MM.1S (cell line): ENCODE data around the gene VPS35L.

ENCODE experiments used
- DNase-seq: peaks from one replicate; pipeline ENCODE4 v3.0.0-alpha.2; 2015
- H2AFZ ChIP-seq: fragments of 300-600 bp; sonication (generic); 2 replicates; pipeline ENCODE4 v1.6.0; 2016; ENCODE audit warnings: antibody characterized with exemption, low read length
- H3F3A ChIP-seq: fragments of 300-600 bp; sonication (generic); 2 replicates; pipeline ENCODE4 v1.6.1; 2016; ENCODE audit warnings: mild to moderate bottlenecking, antibody characterized with exemption, low read length, moderate library complexity, mixed read lengths; ENCODE audit not compliant: insufficient read depth
- H3K27ac ChIP-seq: fragments of 300-600 bp; sonication (generic); 2 replicates; pipeline ENCODE4 v1.5.1; 2016; ENCODE audit warnings: mild to moderate bottlenecking, low read length
- H3K27me3 ChIP-seq: fragments of 300-600 bp; sonication (generic); replicated peaks from 2 replicates; pipeline ENCODE4 v1.6.0; 2016; ENCODE audit warnings: low read length; ENCODE audit not compliant: insufficient read depth
- H3K36me3 ChIP-seq: fragments of 300-600 bp; sonication (generic); replicated peaks from 2 replicates; pipeline ENCODE4 v1.6.1; 2016; ENCODE audit warnings: mild to moderate bottlenecking, low read length, mixed read lengths; ENCODE audit not compliant: insufficient read depth
- H3K4me1 ChIP-seq: fragments of 300-600 bp; sonication (generic); 2 replicates; pipeline ENCODE4 v1.6.1; 2016; ENCODE audit warnings: low read length, mixed read lengths
- H3K4me2 ChIP-seq: fragments of 300-600 bp; sonication (generic); 2 replicates; pipeline ENCODE4 v1.6.0; 2016; ENCODE audit warnings: low read depth, low read length
- H3K4me3 ChIP-seq: fragments of 300-600 bp; sonication (generic); 2 replicates; pipeline ENCODE4 v1.5.1; 2016; ENCODE audit warnings: low read length, mixed read lengths
- H3K79me2 ChIP-seq: fragments of 300-600 bp; sonication (generic); 2 replicates; pipeline ENCODE4 v1.6.1; 2016; ENCODE audit warnings: mixed run types, low read length, mixed read lengths
- H3K9ac ChIP-seq: fragments of 300-600 bp; sonication (generic); 2 replicates; pipeline ENCODE4 v1.6.1; 2016; ENCODE audit warnings: low read length, mixed read lengths
- H3K9me2 ChIP-seq: fragments of 300-600 bp; sonication (generic); replicated peaks from 2 replicates; pipeline ENCODE4 v1.6.1; 2016; ENCODE audit warnings: mild to moderate bottlenecking, low read length, mixed read lengths; ENCODE audit not compliant: insufficient read depth
- H3K9me3 ChIP-seq: fragments of 300-600 bp; sonication (generic); replicated peaks from 2 replicates; pipeline ENCODE4 v1.6.1; 2016; ENCODE audit warnings: mild to moderate bottlenecking, low read length, mixed read lengths; ENCODE audit not compliant: insufficient read depth
- H4K20me1 ChIP-seq: fragments of 300-600 bp; sonication (generic); 2 replicates; pipeline ENCODE4 v1.6.1; 2016; ENCODE audit warnings: mild to moderate bottlenecking, low read length, moderate library complexity, mixed read lengths; ENCODE audit not compliant: insufficient read depth
- CTCF ChIP-seq: fragments of 300-600 bp; sonication (generic); IDR thresholded peaks from 2 replicates; pipeline ENCODE4 v1.5.1; 2016; ENCODE audit warnings: antibody characterized with exemption, low read length, mixed read lengths
- EZH2 ChIP-seq: fragments of 300-600 bp; sonication (generic); optimal IDR thresholded peaks from 2 replicates; pipeline ENCODE3; 2017; ENCODE audit warnings: low read depth, mild to moderate bottlenecking, antibody characterized with exemption, low read length, mixed read lengths
- EZH2phosphoT487 ChIP-seq: fragments of 300-600 bp; sonication (generic); IDR thresholded peaks from 2 replicates; pipeline ENCODE4 v1.6.1; 2018; ENCODE audit warnings: antibody characterized with exemption, low read length

The VPS35L gene

DNA sequence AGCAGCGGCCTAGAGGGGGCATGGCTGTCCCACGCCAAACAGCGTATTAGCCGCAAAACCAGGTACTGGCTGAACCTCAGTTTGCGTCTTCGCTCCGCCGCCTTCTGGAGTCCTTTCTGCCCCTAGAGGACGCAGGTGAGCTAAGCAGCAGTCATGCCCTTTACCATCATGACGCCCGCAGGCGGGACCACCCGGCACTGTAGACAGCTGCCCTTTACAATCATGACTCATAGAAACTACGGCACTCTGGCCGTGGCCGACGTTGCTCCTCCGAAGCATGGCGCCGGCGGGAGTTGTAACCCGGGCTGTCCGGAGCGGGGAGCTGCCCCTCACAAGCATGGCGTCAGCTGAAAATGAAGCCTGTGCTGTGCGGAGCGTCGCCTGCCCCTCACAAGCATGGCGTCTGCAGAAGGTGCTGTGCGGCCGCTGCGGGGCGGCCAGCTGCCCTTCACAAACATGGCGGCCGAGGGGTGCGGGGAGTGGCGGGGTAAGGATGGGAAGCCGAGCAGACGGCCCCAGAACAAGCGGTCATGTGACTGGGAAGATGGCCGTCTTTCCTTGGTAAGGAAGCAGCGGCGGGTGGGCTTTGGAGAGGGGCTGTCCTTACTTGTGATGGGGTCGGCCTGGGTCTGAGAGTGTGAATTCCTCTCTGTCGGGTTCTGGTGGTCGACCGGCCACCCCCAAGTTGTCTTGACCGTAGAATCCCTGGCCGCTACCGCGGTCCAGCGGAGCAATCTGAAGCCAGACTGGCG lies at the start of gene VPS35L:
Gene VPS35L (plus strand): TSS at position 518 of the 752 bp plus-strand sequence. CDS start 27 bp downstream, at position 545.
- H3K4me2 ChIP-seq = peak within 1 kb of the TSS; percentile 73
- peak within 1 kb of the TSS; percentile 75 for H3K27ac ChIP-seq
- no peaks in the 10 kb centered on the region; the same call in 1 of the 2 replicates for H3K36me3 ChIP-seq
- peak within 1 kb of the TSS; percentile 92 for H2AFZ ChIP-seq
- H3K9me2 ChIP-seq = no peaks in the 10 kb centered on the region
- peaks cover 17% of the 10 kb centered on the region for H3F3A ChIP-seq
- H3K4me1 ChIP-seq = no peaks in the 10 kb centered on the region
- TF ChIP-seq CTCF = peak; percentile 76
- no peak for TF ChIP-seq EZH2
- no peaks in the 10 kb centered on the region for H4K20me1 ChIP-seq
- DNase-seq = peak; percentile 93
- H3K9me3 ChIP-seq = no peaks in the 10 kb centered on the region
- no peaks in the 10 kb centered on the region; the same call in 1 of the 2 replicates for H3K79me2 ChIP-seq
- H3K9ac ChIP-seq = peak within 1 kb of the TSS; percentile 77
- H3K4me3 ChIP-seq = peak within 1 kb of the TSS; percentile 69
- H3K27me3 ChIP-seq = no peaks in the 10 kb centered on the region

DNA sequence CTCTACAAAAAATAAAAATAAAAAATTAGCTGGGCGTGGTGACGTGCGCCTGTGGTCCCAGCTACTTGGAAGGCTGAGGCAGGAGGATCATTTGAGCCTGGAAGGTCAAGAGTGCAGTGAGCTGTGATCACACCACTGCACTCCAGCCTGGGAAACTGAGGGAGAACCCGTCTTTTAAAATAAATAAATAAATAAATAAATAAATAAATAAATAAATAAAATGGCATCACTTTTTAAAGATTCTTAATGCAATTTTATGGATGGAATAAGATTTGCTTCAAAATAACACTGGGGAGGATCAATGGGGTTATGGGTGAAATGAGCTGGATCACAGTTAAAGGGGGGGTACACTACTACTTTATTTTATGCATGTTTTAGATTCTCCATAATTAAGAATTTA lies 48.5 kb upstream of the VPS35L start:
- no peak overlapping the region for H2AFZ ChIP-seq
- no peak overlapping the region for H3K9ac ChIP-seq
- no peaks in the 10 kb centered on the region for H3F3A ChIP-seq
- no peak overlapping the region for H3K27ac ChIP-seq
- no peaks in the 10 kb centered on the region for H3K9me2 ChIP-seq
- H3K4me1 ChIP-seq = no peaks in the 10 kb centered on the region
- no peaks in the 10 kb centered on the region for H3K27me3 ChIP-seq
- peaks cover 4% of the 10 kb centered on the region; the same call in 1 of the 2 replicates for H3K79me2 ChIP-seq
- DNase-seq = no peak
- TF ChIP-seq EZH2phosphoT487 (no peak), CTCF (no peak), EZH2 (no peak)
- H4K20me1 ChIP-seq = no peaks in the 10 kb centered on the region
- H3K4me3 ChIP-seq = no peak overlapping the region
- no peaks in the 10 kb centered on the region; the same call in 1 of the 2 replicates for H3K9me3 ChIP-seq
- peaks cover 4% of the 10 kb centered on the region for H3K36me3 ChIP-seq
- H3K4me2 ChIP-seq = no peak overlapping the region

DNA sequence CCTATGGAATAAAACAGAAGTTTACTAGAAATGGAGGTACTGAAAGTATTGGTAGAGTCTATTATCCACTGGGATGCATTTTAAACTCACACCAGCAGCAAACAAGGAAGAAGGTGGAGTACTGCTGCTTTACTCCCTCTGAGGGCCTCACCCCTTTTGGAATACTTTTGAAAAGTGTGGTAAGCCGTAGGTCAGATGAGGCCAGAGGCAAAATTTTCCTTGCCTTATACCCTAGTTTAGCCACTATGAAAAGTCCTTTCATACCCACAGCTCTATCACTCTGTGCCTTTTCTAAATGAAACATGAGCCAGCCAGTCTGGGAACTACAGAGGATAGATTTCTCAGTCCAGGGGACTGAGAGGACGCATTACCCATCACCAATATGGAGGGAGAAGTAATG lies 47.6 kb upstream of the VPS35L start:
- Histone ChIP-seq H3K36me3 (peaks cover 4% of the 10 kb centered on the region), H3K4me3 (no peak overlapping the region), H4K20me1 (no peaks in the 10 kb centered on the region), H3K27ac (no peak overlapping the region), H3K27me3 (no peaks in the 10 kb centered on the region), H3K4me1 (no peaks in the 10 kb centered on the region), H3K9me3 (no peaks in the 10 kb centered on the region; the same call in 1 of the 2 replicates), H3K9ac (no peak overlapping the region), H3F3A (no peaks in the 10 kb centered on the region), H2AFZ (no peak overlapping the region), H3K79me2 (0 out of 2 replicates have a peak, but pooled peaks cover 4% of the 10 kb centered on the region), H3K4me2 (no peak overlapping the region), H3K9me2 (no peaks in the 10 kb centered on the region)
- no peak for DNase-seq
- TF ChIP-seq EZH2 (no peak), EZH2phosphoT487 (no peak), CTCF (no peak)
